ENCODE data around the gene SEMA3G. TPM values are rescaled to one million over a fixed set of nuclear protein-coding genes. Genes with fewer than 3 reads are reported as not detected.

SEMA3G gene
- total RNA-seq, 2 experiments from 2014 or later = 0.19 TPM; not detected in 1

- H3K4me1 Mint-ChIP-seq = peaks cover 19% of the 10 kb centered on the region
- H3K27ac Mint-ChIP-seq = no peak overlapping the region
- H3K27me3 Mint-ChIP-seq = no peaks in the 10 kb centered on the region
- peaks cover 7% of the 10 kb centered on the region for H3K36me3 Mint-ChIP-seq
- no peak for DNase-seq
- no peaks in the 10 kb centered on the region for H3K9me3 Mint-ChIP-seq
- no peak overlapping the region for H3K4me3 Mint-ChIP-seq
Measured at GRCh38 chr3:52463416-52463815, 18.5 kb upstream of the SEMA3G start.

- Mint-ChIP-seq H3K4me1 (peaks cover 29% of the 10 kb centered on the region), H3K9me3 (no peaks in the 10 kb centered on the region), H3K27ac (no peak overlapping the region), H3K4me3 (no peak overlapping the region), H3K36me3 (peaks cover 17% of the 10 kb centered on the region), H3K27me3 (no peaks in the 10 kb centered on the region)
- DNase-seq = no peak
Measured at GRCh38 chr3:52461874-52462273, 17.0 kb upstream of the SEMA3G start.

- no peak for DNase-seq
- Mint-ChIP-seq H3K27ac (no peak overlapping the region), H3K4me1 (peaks cover 43% of the 10 kb centered on the region), H3K27me3 (no peaks in the 10 kb centered on the region), H3K9me3 (no peaks in the 10 kb centered on the region), H3K4me3 (no peak overlapping the region), H3K36me3 (peaks cover 23% of the 10 kb centered on the region)
Measured at GRCh38 chr3:52458770-52459545, 14.1 kb upstream of the SEMA3G start.

- Mint-ChIP-seq H3K4me1 (peaks cover 46% of the 10 kb centered on the region), H3K27me3 (no peaks in the 10 kb centered on the region), H3K27ac (no peak overlapping the region), H3K36me3 (peaks cover 23% of the 10 kb centered on the region), H3K9me3 (no peaks in the 10 kb centered on the region), H3K4me3 (no peak overlapping the region)
- no peak for DNase-seq
Measured at GRCh38 chr3:52458031-52458760, 13.3 kb upstream of the SEMA3G start.

- Mint-ChIP-seq H3K36me3 (peaks cover 21% of the 10 kb centered on the region), H3K27me3 (no peaks in the 10 kb centered on the region), H3K27ac (peak overlapping the region; percentile 99), H3K4me3 (peak overlapping the region; percentile 99), H3K9me3 (no peaks in the 10 kb centered on the region), H3K4me1 (peaks cover 38% of the 10 kb centered on the region)
- DNase-seq = no peak
Measured at GRCh38 chr3:52456800-52457183, 11.9 kb upstream of the SEMA3G start.

GRCh38 chr3:52456169-52456799 lies 11.4 kb upstream of the SEMA3G start:
- H3K27ac Mint-ChIP-seq = peak overlapping the region; percentile 99
- H3K4me1 Mint-ChIP-seq = peaks cover 38% of the 10 kb centered on the region
- DNase-seq = no peak
- no peaks in the 10 kb centered on the region for H3K9me3 Mint-ChIP-seq
- peaks cover 21% of the 10 kb centered on the region for H3K36me3 Mint-ChIP-seq
- no peaks in the 10 kb centered on the region for H3K27me3 Mint-ChIP-seq
- peak overlapping the region; percentile 99 for H3K4me3 Mint-ChIP-seq

GRCh38 chr3:52455283-52456168 lies 10.6 kb upstream of the SEMA3G start, which contains the start of gene NISCH:
NISCH (plus strand) TSS chr3:52455604; CDS start chr3:52455642, 38 bp downstream.
- Mint-ChIP-seq H3K36me3 (peaks cover 21% of the 10 kb centered on the region), H3K4me3 (peak within 1 kb of the TSS; percentile 99), H3K27me3 (no peaks in the 10 kb centered on the region), H3K27ac (peak within 1 kb of the TSS; percentile 99), H3K4me1 (peaks cover 38% of the 10 kb centered on the region), H3K9me3 (no peaks in the 10 kb centered on the region)
- peak; percentile 98 for DNase-seq

- H3K4me1 Mint-ChIP-seq = peaks cover 36% of the 10 kb centered on the region
- peak overlapping the region; percentile 99 for H3K4me3 Mint-ChIP-seq
- no peaks in the 10 kb centered on the region for H3K9me3 Mint-ChIP-seq
- no peaks in the 10 kb centered on the region for H3K27me3 Mint-ChIP-seq
- H3K36me3 Mint-ChIP-seq = peaks cover 19% of the 10 kb centered on the region
- no peak for DNase-seq
- peak overlapping the region; percentile 99 for H3K27ac Mint-ChIP-seq
Measured at GRCh38 chr3:52454938-52455282, 10.0 kb upstream of the SEMA3G start.

GRCh38 chr3:52454250-52454937 lies 9.5 kb upstream of the SEMA3G start:
- H3K9me3 Mint-ChIP-seq = no peaks in the 10 kb centered on the region
- peaks cover 19% of the 10 kb centered on the region for H3K36me3 Mint-ChIP-seq

GRCh38 chr3:52453496-52454249 lies 8.8 kb upstream of the SEMA3G start, which contains the start of gene TNNC1:
TNNC1 (minus strand) TSS chr3:52454041; CDS start chr3:52454015, 26 bp downstream.
- no peak for DNase-seq
- Mint-ChIP-seq H3K36me3 (peaks cover 19% of the 10 kb centered on the region), H3K27ac (peak within 1 kb of the TSS; percentile 99), H3K9me3 (no peaks in the 10 kb centered on the region), H3K4me3 (peak within 1 kb of the TSS; percentile 99), H3K27me3 (no peaks in the 10 kb centered on the region), H3K4me1 (peaks cover 33% of the 10 kb centered on the region)

More at GRCh38 chr3:52454250-52454937, 9.5 kb upstream of the SEMA3G start:
- H3K4me3 Mint-ChIP-seq = peak overlapping the region; percentile 99
- peak overlapping the region; percentile 99 for H3K27ac Mint-ChIP-seq
- H3K4me1 Mint-ChIP-seq = peaks cover 36% of the 10 kb centered on the region
- no peaks in the 10 kb centered on the region for H3K27me3 Mint-ChIP-seq
- no peak for DNase-seq

GRCh38 chr3:52452570-52453221 lies 7.8 kb upstream of the SEMA3G start:
- H3K9me3 Mint-ChIP-seq = no peaks in the 10 kb centered on the region
- no peak for DNase-seq
- H3K36me3 Mint-ChIP-seq = peaks cover 14% of the 10 kb centered on the region
- H3K27me3 Mint-ChIP-seq = no peaks in the 10 kb centered on the region
- peaks cover 27% of the 10 kb centered on the region for H3K4me1 Mint-ChIP-seq
- no peak overlapping the region for H3K27ac Mint-ChIP-seq
- no peak overlapping the region for H3K4me3 Mint-ChIP-seq

- Mint-ChIP-seq H3K27ac (no peak overlapping the region), H3K4me1 (peaks cover 24% of the 10 kb centered on the region), H3K9me3 (no peaks in the 10 kb centered on the region), H3K4me3 (no peak overlapping the region), H3K36me3 (peaks cover 9% of the 10 kb centered on the region), H3K27me3 (no peaks in the 10 kb centered on the region)
- no peak for DNase-seq
Measured at GRCh38 chr3:52452126-52452525, 7.2 kb upstream of the SEMA3G start.
